ENCODE data around the gene BATF.

DNA sequence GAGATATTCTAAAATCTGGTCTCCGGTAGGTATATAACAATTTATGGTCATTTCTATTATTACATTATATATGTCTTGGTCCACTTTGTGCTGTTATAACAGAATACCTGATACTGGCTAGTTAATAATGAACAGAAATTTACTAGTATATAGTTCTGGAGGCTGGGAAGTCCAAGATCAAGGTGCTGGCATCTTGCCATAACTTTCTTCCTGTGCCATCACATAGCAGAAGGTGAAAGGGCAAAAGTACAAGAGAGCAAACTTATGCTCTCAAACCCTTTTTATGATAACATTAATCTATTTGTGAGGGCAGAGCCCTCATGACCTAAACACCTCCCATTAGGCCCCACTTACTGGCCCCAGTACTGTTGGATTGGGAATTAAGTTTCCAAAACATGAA lies 17.9 kb upstream of the BATF start:
- TF ChIP-seq, protein P1, sequence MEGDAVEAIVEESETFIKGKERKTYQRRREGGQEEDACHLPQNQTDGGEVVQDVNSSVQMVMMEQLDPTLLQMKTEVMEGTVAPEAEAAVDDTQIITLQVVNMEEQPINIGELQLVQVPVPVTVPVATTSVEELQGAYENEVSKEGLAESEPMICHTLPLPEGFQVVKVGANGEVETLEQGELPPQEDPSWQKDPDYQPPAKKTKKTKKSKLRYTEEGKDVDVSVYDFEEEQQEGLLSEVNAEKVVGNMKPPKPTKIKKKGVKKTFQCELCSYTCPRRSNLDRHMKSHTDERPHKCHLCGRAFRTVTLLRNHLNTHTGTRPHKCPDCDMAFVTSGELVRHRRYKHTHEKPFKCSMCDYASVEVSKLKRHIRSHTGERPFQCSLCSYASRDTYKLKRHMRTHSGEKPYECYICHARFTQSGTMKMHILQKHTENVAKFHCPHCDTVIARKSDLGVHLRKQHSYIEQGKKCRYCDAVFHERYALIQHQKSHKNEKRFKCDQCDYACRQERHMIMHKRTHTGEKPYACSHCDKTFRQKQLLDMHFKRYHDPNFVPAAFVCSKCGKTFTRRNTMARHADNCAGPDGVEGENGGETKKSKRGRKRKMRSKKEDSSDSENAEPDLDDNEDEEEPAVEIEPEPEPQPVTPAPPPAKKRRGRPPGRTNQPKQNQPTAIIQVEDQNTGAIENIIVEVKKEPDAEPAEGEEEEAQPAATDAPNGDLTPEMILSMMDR (IDR thresholded peaks at IDR 0.05): no peak
- no peak for TF ChIP-seq POLR2A (IDR thresholded peaks at IDR 0.05; ENCODE audit: low read depth)
- TF ChIP-seq POLR2AphosphoS5 (IDR thresholded peaks at IDR 0.05): no peak
- TF ChIP-seq EP300 (IDR thresholded peaks at IDR 0.05): no peak

All from esophagus muscularis mucosa (tissue), 4 donors.